LNCAP (cell line): ENCODE data around the gene SCRG1.

Experiments used
- TF ChIP-seq, protein P1 (sequence below): fragments of 450-650 bp; IDR thresholded peaks from 2 replicates; pipeline ENCODE4 v1.5.1; 2017; ENCODE audit warnings: mild to moderate bottlenecking

SCRG1 gene

DNA sequence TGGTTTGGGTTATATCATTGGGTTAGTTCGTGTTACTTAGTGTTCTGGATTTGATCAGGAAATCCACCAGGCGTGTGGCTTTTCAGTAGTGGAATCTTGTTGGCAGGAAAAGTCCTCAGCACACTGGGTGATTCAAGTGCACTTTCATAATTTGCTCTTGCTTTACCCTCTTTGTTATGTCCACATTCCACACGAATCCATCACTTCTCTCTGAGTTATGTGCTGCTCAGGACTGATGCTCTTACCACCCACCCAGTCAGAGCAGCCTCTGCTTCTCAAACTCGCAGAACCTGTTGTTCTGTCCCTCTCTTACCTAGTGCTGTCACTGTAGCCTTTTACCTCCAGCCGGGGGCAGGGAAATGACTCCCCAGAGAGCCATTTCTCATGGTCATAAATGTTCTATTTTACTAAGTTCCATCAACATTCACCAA, 37.2 kb upstream of the SCRG1 start:
- TF ChIP-seq, protein P1, sequence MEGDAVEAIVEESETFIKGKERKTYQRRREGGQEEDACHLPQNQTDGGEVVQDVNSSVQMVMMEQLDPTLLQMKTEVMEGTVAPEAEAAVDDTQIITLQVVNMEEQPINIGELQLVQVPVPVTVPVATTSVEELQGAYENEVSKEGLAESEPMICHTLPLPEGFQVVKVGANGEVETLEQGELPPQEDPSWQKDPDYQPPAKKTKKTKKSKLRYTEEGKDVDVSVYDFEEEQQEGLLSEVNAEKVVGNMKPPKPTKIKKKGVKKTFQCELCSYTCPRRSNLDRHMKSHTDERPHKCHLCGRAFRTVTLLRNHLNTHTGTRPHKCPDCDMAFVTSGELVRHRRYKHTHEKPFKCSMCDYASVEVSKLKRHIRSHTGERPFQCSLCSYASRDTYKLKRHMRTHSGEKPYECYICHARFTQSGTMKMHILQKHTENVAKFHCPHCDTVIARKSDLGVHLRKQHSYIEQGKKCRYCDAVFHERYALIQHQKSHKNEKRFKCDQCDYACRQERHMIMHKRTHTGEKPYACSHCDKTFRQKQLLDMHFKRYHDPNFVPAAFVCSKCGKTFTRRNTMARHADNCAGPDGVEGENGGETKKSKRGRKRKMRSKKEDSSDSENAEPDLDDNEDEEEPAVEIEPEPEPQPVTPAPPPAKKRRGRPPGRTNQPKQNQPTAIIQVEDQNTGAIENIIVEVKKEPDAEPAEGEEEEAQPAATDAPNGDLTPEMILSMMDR: no peak

DNA sequence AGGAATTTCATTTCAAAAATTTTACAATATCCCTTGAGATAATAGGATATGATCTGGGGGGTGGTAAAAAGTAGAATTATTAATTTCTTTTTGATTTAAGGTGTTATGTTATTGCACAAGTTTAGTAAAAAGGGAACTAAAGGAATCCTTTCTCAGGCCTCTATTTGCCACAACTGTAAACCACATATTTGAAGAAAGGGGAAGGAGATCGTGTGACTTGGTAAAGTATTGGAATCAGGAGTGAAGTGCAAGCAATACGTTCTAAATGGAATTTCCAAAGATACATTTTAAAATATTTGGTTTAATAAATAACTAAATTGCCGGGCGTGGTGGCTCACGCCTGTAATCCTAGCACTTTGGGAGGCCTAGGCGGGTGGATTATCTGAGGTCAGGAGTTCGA, 35.3 kb upstream of the SCRG1 start:
- TF ChIP-seq, protein P1: no peak

DNA sequence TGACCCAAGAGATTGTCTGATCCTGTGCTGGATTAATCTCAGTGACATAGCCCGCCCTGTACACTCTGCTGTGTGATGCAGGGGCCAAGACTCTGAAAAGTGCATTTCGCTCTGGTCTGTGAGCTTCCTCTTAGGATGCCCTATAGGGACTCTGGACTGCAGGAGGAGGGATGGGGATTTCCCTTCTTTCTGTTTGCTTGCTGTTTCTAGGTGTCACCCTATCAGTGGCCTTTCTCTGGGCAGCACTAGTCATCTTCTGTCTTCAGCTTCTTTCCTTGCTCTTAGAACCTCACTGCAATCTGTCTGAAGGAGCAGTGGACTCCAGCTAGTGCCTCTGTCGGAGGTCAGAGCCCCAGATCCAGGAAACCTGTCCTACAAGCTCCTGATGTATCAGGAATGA, 34.5 kb upstream of the SCRG1 start:
- TF ChIP-seq, protein P1: no peak

DNA sequence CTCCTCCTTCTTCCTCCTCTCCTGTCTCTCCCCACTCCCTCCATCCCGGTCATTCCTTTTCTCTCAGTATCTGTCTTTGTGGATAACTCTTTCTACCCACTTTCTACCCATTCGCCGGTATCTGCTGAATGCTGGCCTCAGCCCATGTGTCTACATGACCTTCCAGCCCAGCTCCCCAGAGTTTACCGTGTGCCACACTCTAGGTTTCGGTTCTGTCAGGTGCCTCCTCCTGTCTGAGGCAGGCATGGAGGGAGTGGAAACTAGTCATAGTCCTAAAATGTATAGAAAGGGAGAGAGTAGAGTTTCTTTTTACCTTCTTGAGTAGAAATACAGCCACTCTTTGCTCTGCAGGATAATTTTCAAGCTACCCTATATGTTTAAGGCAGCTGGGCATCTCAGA, 33.5 kb upstream of the SCRG1 start:
- TF ChIP-seq, protein P1: no peak

DNA sequence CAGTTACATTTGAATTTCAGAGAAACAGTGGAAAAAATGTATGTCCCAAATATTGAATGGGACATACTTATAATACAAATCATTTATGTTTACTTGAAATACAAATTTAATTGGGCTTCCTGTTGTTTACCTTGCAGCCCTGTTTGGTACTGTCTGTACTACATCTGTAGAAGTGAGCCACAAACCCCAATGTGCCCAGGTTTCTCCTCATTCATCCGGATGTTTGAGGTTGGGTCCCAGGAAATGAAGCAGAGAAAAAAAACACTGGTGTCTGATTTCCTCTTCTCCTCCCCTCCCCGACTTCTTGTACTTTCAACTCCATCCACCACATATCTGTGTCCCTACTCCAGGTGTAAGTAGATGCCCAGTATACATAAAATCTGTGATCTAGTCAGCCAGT, 27.1 kb upstream of the SCRG1 start:
- TF ChIP-seq, protein P1: no peak

DNA sequence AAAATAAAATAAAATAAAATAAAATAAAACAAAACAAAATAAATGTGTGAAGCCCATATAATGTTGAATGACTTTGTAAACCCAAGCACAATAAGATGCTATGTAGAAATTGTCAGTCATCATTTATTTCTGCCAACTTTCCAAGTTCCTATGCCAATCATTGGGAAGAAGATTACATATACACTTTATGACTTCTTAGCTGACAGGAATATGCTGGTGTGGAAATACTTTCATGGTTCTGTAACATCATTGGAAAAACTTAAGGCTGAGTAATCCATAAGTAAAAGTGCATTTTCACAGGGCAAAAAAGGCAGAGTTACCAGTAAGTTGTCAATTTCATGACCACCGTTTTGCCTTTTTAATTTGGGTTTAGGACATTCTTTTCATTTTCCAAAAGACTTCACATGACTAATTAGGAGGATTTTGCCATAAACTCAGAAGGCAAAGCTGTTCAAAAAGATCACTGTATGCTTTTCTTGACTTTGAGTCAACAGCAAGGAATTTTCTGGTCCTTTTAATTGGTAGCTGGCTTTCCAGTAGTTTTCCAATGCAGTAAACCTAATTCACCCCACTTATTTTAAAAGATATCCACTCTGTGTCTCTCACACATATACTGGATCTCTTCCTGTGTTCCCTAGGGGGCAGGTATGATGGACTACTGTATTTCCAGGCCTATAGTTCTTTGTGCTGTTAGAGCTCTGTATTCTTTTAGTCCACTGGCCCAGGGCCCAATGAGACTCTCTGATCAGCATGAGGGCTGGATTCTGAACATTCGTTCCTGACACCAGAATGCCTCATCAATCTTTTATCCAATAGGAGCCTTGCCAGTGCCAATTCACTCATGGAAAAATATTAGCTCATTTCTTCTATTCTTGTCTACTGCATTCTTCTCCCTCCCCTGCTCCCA, 26.2 kb upstream of the SCRG1 start:
- TF ChIP-seq, protein P1: no peak

DNA sequence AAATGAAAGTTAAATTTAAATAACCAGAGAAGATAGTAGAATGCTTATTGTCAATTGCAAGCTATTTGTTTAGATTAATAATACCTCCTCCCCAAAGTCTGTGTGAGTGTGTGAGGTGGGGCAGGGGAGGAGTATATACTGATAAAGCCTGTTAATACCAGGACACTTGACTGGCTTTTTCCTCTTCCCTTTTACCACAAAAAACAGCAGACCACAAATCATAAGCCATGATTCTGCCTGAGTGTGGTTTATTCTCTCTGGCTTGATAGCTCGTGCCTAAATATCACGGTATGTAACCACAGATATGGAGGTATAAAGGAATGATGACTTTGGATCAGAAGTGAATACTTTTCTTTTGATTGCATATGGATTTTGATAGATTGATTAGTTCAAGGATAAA, 21.9 kb upstream of the SCRG1 start:
- TF ChIP-seq, protein P1: no peak
